ENCODE measurements around the gene MTMR2.
A peak's percentile ranks its signal among the peaks of the same experiment; 100 is the strongest.

The MTMR2 gene

GRCh38 chr11:95853138-95853537 lies 70.8 kb downstream of the MTMR2 start:
- no peaks in the 10 kb centered on the region for H3K27me3 Mint-ChIP-seq
- no peaks in the 10 kb centered on the region for H3K4me1 Mint-ChIP-seq (ENCODE audit: low read depth in 2 of 2)
- H3K4me3 Mint-ChIP-seq: no peak overlapping the region
- no peaks in the 10 kb centered on the region for H3K9me3 Mint-ChIP-seq
- H3K27ac Mint-ChIP-seq: no peak overlapping the region
- no peak for DNase-seq
- no peak for ATAC-seq (replicated peaks)
- peaks cover 26% of the 10 kb centered on the region for H3K36me3 Mint-ChIP-seq (ENCODE audit: insufficient read depth)

DNA sequence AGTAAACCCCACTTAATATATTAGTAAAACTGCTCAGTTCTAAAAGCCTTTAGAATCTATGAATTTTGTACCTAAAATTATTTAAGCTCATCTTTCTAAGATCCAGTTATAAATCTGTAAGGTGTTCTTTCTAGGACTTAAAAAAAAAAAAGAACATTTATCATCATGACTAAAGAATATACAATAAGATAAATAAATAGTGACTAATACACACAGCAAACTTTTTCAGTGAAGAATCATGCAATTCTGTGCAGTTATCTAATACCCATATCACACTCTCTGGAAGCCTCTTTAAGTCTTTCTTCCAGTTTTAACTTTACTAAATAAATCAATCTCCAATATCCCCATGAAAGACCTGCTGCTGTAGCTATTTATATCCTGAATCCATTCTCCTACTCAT lies 73.8 kb downstream of the MTMR2 start:
- H3K27me3 Mint-ChIP-seq: no peaks in the 10 kb centered on the region
- H3K9me3 Mint-ChIP-seq: no peaks in the 10 kb centered on the region
- H3K4me1 Mint-ChIP-seq (ENCODE audit: low read depth in 2 of 2): no peaks in the 10 kb centered on the region
- DNase-seq (no peak), ATAC-seq (replicated peaks) (no peak)
- H3K36me3 Mint-ChIP-seq (ENCODE audit: insufficient read depth): peaks cover 16% of the 10 kb centered on the region
- H3K27ac Mint-ChIP-seq: no peak overlapping the region
- no peak overlapping the region for H3K4me3 Mint-ChIP-seq

GRCh38 chr11:95849087-95849825 lies 74.7 kb downstream of the MTMR2 start:
- peaks cover 20% of the 10 kb centered on the region for H3K36me3 Mint-ChIP-seq (ENCODE audit: insufficient read depth)
- no peak overlapping the region for H3K27ac Mint-ChIP-seq
- no peak overlapping the region for H3K4me3 Mint-ChIP-seq
- DNase-seq (no peak), ATAC-seq (replicated peaks) (no peak)
- H3K27me3 Mint-ChIP-seq: no peaks in the 10 kb centered on the region
- H3K9me3 Mint-ChIP-seq: no peaks in the 10 kb centered on the region
- H3K4me1 Mint-ChIP-seq (ENCODE audit: low read depth in 2 of 2): no peaks in the 10 kb centered on the region

- H3K27ac Mint-ChIP-seq: no peak overlapping the region
- DNase-seq: no peak
These were observed 78.7 kb downstream of the MTMR2 start for GRCh38 chr11:95845167-95845566.

DNA sequence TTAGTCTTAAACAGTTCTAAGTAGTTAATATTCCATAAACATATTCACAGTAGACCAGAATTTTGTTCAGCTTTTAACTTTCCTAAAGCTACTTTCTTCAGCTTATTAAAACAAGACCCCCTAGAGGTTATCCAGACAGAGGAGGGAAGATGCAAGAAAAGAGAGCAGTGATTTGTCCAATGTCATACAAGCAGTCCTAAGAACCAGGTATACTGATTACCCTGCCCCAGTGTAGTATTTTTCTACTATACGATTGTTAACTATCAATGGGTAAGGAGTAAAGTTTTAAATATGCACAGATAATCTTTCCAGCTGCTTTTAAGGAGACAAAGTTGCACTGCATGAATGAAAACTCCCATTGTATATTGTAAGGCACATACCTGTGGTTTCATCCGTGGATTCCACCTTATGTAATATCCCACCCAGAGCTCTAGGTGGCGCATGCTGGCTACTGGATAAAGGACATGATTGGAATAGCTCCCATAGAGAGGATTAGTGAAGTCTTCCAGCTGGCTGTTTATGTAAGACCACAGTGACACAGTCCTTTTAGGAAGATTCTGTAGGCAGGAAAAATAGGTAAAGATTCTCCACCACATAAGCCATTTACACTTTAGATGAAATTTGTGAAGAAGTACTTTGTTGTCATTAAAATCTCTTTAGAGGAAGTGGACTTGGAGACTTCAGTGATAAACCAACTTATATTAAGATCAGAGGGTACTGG lies 88.0 kb downstream of the MTMR2 start:
- Mint-ChIP-seq H3K36me3 (ENCODE audit: insufficient read depth) (peaks cover 31% of the 10 kb centered on the region), H3K27ac (peak overlapping the region in 1 of 2 donors; percentile 60), H3K27me3 (no peaks in the 10 kb centered on the region), H3K4me3 (no peak overlapping the region), H3K9me3 (no peaks in the 10 kb centered on the region), H3K4me1 (ENCODE audit: low read depth in 2 of 2) (no peaks in the 10 kb centered on the region)
- DNase-seq (peak; percentile 44 to 51 (median 45)), ATAC-seq (replicated peaks) (peak; percentile 90)

More at GRCh38 chr11:95845167-95845566, 78.7 kb downstream of the MTMR2 start:
- Mint-ChIP-seq H3K27me3 (no peaks in the 10 kb centered on the region), H3K4me1 (ENCODE audit: low read depth in 2 of 2) (no peaks in the 10 kb centered on the region), H3K36me3 (ENCODE audit: insufficient read depth) (peaks cover 19% of the 10 kb centered on the region), H3K4me3 (no peak overlapping the region), H3K9me3 (no peaks in the 10 kb centered on the region)
- ATAC-seq (replicated peaks): no peak

- Mint-ChIP-seq H3K4me3 (no peak overlapping the region), H3K4me1 (ENCODE audit: low read depth in 2 of 2) (no peaks in the 10 kb centered on the region), H3K27ac (no peak overlapping the region), H3K27me3 (no peaks in the 10 kb centered on the region), H3K9me3 (no peaks in the 10 kb centered on the region), H3K36me3 (ENCODE audit: insufficient read depth) (peaks cover 33% of the 10 kb centered on the region)
- DNase-seq (no peak), ATAC-seq (replicated peaks) (no peak)
These were observed 88.6 kb downstream of the MTMR2 start for GRCh38 chr11:95835351-95835750.

- Mint-ChIP-seq H3K27me3 (no peaks in the 10 kb centered on the region), H3K9me3 (no peaks in the 10 kb centered on the region), H3K27ac (no peak overlapping the region), H3K4me3 (no peak overlapping the region), H3K36me3 (ENCODE audit: insufficient read depth) (peaks cover 34% of the 10 kb centered on the region), H3K4me1 (ENCODE audit: low read depth in 2 of 2) (no peaks in the 10 kb centered on the region)
- no peak for DNase-seq
- no peak for ATAC-seq (replicated peaks)
These were observed 90.5 kb downstream of the MTMR2 start for GRCh38 chr11:95833378-95833777.

- Mint-ChIP-seq H3K9me3 (no peaks in the 10 kb centered on the region), H3K36me3 (ENCODE audit: insufficient read depth) (peaks cover 32% of the 10 kb centered on the region), H3K27ac (peak overlapping the region in 1 of 2 donors; percentile 4)
These were observed 91.1 kb downstream of the MTMR2 start for GRCh38 chr11:95832763-95833162.

GRCh38 chr11:95831198-95831883 lies 92.6 kb downstream of the MTMR2 start:
- Mint-ChIP-seq H3K27me3 (no peaks in the 10 kb centered on the region), H3K9me3 (no peaks in the 10 kb centered on the region), H3K27ac (peak overlapping the region in 1 of 2 donors; percentile 7), H3K36me3 (ENCODE audit: insufficient read depth) (peaks cover 37% of the 10 kb centered on the region), H3K4me1 (ENCODE audit: low read depth in 2 of 2) (no peaks in the 10 kb centered on the region), H3K4me3 (no peak overlapping the region)
- no peak for ATAC-seq (replicated peaks)
- DNase-seq: no peak

More at GRCh38 chr11:95832763-95833162, 91.1 kb downstream of the MTMR2 start:
- Mint-ChIP-seq H3K4me1 (ENCODE audit: low read depth in 2 of 2) (no peaks in the 10 kb centered on the region), H3K4me3 (no peak overlapping the region), H3K27me3 (no peaks in the 10 kb centered on the region)
- DNase-seq (no peak), ATAC-seq (replicated peaks) (no peak)

GRCh38 chr11:95829580-95830259 lies 94.2 kb downstream of the MTMR2 start:
- no peaks in the 10 kb centered on the region for H3K27me3 Mint-ChIP-seq
- no peaks in the 10 kb centered on the region for H3K9me3 Mint-ChIP-seq
- H3K36me3 Mint-ChIP-seq (ENCODE audit: insufficient read depth): peaks cover 44% of the 10 kb centered on the region
- peak overlapping the region in 1 of 2 donors; percentile 1 for H3K27ac Mint-ChIP-seq
- DNase-seq (no peak), ATAC-seq (replicated peaks) (no peak)
- H3K4me3 Mint-ChIP-seq: no peak overlapping the region
- H3K4me1 Mint-ChIP-seq (ENCODE audit: low read depth in 2 of 2): peaks cover 0 to 4% of the 10 kb centered on the region in 2 donors

DNA sequence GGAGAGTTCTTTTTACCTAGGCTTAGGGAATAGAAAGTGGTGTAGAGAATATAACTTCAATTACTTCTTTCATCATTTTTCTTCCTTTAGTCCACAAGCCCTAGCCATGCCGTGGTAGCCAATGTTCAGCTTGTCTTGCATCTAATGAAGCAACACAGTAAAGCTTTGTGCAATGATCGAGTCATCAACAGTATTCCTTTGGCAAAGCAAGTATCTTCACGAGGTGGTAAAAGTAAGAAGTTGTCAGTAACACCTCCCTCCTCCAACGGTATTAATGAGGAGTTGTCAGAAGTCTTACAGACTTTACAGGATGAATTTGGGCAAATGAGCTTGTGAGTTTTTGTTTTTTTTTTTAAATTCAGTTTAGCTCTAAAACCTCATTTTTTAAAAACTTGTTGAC lies 96.2 kb downstream of the MTMR2 start:
- Mint-ChIP-seq H3K4me1 (ENCODE audit: low read depth in 2 of 2) (peaks cover 0 to 4% of the 10 kb centered on the region in 2 donors), H3K9me3 (no peaks in the 10 kb centered on the region), H3K27me3 (no peaks in the 10 kb centered on the region), H3K27ac (peak overlapping the region in 1 of 2 donors; percentile 72), H3K36me3 (ENCODE audit: insufficient read depth) (peaks cover 39% of the 10 kb centered on the region), H3K4me3 (no peak overlapping the region)
- DNase-seq: no peak
- ATAC-seq (replicated peaks): no peak

DNA sequence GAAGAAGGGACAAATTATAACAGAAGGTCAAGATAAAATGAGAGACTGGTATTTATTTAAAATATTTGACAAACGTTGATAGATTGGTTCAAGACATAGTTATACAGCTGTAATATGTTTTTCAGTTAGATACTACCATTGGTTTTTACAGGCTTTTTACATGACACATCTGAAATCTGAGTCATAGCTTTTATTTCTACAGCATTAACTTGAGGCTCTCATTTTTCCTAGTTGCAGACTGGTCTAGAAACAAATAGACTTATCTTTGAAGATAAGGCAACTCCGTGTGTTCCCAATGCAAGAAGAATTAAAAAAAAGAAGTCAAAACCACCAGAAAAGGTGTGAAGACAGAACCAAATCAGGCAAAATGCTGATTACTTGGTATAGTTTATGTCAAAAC lies 102.3 kb downstream of the MTMR2 start:
- no peak for ATAC-seq (replicated peaks)

GRCh38 chr11:95816037-95816436 lies 107.9 kb downstream of the MTMR2 start:
- Mint-ChIP-seq H3K9me3 (no peaks in the 10 kb centered on the region), H3K27me3 (no peaks in the 10 kb centered on the region), H3K4me1 (ENCODE audit: low read depth in 2 of 2) (peaks cover 0 to 3% of the 10 kb centered on the region in 2 donors), H3K36me3 (ENCODE audit: insufficient read depth) (peaks cover 46% of the 10 kb centered on the region), H3K4me3 (no peak overlapping the region), H3K27ac (no peak overlapping the region)
- ATAC-seq (replicated peaks) (no peak), DNase-seq (no peak)

More for the DNA sequence above, 102.3 kb downstream of the MTMR2 start:
- no peak for DNase-seq
- H3K9me3 Mint-ChIP-seq: no peaks in the 10 kb centered on the region
- peak overlapping the region; percentile 55 to 68 for H3K27ac Mint-ChIP-seq
- H3K4me1 Mint-ChIP-seq (ENCODE audit: low read depth in 2 of 2): peaks cover 3 to 4% of the 10 kb centered on the region in 2 donors
- no peak overlapping the region for H3K4me3 Mint-ChIP-seq
- no peaks in the 10 kb centered on the region for H3K27me3 Mint-ChIP-seq
- H3K36me3 Mint-ChIP-seq (ENCODE audit: insufficient read depth): peaks cover 55% of the 10 kb centered on the region
